ENCODE data around the gene FOXL1. TPM values are rescaled to one million over a fixed set of nuclear protein-coding genes. Genes with fewer than 3 reads are reported as not detected.

Gene FOXL1
- total and polyA plus RNA-seq, 9 of the 15 experiments (the other 6 are each of a cell fraction or from before 2014, with no cell fraction given), result not detected

- intact Hi-C loops (cut with micrococcal nuclease) (loop anchor here (10.0 kb wide), 1 partner anchor 626 kb away; no protein-coding TSS in a partner anchor), in situ Hi-C loops (cut with MboI) (loop anchor here (5.0 to 25.0 kb wide), 3 partner anchors 488 to 1068 kb away; no protein-coding TSS in a partner anchor)
- H3K36me3 ChIP-seq (ENCODE audit: control insufficient read depth, insufficient read depth, low read length), result no peaks in the 10 kb centered on the region
- FAIRE-seq (no peak), DNase-seq (ENCODE audit: extremely low read depth in 1 of 4, low spot score in 3 of 4) (no peak), ATAC-seq (no peak)
- no peak overlapping the region for H2AFZ ChIP-seq (ENCODE audit: low read depth, low read length)
- no TSS peak for BruUV-seq (replicated peaks)
- no peaks in the 10 kb centered on the region for H3K9me3 ChIP-seq (replicated peaks; ENCODE audit: control insufficient read depth, insufficient read depth, low read depth, low read length)
- POLR2A ChIA-PET, result interaction anchor here (0.6 kb wide), 1 partner anchor 365 kb away, joined by 3 read pairs; no protein-coding TSS in a partner anchor
- H3K27me3 ChIP-seq (ENCODE audit: control insufficient read depth in 2 of 2, insufficient read depth in 2 of 2, low read length in 2 of 2), result peaks cover 37 to 53% of the 10 kb centered on the region in 2 experiments
- no peak overlapping the region for H3K27ac ChIP-seq (ENCODE audit: extremely low read depth, low read depth, low read length)
- WGBS (ENCODE audit: insufficient coverage, low coverage, missing lambda C conversion rate), result 21% methylated on average over 22 of the region's 33 CpGs
- H3K9me1 ChIP-seq (ENCODE audit: control insufficient read depth, insufficient read depth, low read length), result no peaks in the 10 kb centered on the region
- no peak overlapping the region for H3K9ac ChIP-seq (ENCODE audit: insufficient read depth in 1 of 2, low read depth in 2 of 2, low read length in 2 of 2)
- peaks cover 4% of the 10 kb centered on the region; the same call in 1 of the 2 replicates for H4K20me1 ChIP-seq (replicated peaks; ENCODE audit: control insufficient read depth, insufficient read depth, low read length)
- H3K4me1 ChIP-seq (replicated peaks in 1 of 2; ENCODE audit: control insufficient read depth in 2 of 2, insufficient read depth in 2 of 2, low read length in 2 of 2), result peaks cover 0 to 6% of the 10 kb centered on the region in 2 experiments; a peak in 1 of 5 replicates
- CTCF ChIA-PET (ENCODE audit: low intra/inter-chr PET ratio), result interaction anchor here (0.7 kb wide), 1 partner anchor 491 kb away, joined by 3 read pairs; no protein-coding TSS in a partner anchor
- H3K4me2 ChIP-seq (ENCODE audit: insufficient read depth, low read length), result no peak overlapping the region
- no peaks in the 10 kb centered on the region for H3K79me2 ChIP-seq (ENCODE audit: control insufficient read depth, insufficient read depth, low read length)
- no peak overlapping the region for H3K4me3 ChIP-seq
- TF ChIP-seq JUN (IDR thresholded peaks at IDR 0.05; ENCODE audit: borderline replicate concordance, low read depth, low read length) (no peak), JUN (CRISPR knock-in tag; IDR thresholded peaks at IDR 0.05; ENCODE audit: borderline replicate concordance) (no peak), ZNF124 (CRISPR knock-in tag; IDR thresholded peaks at IDR 0.05) (no peak), PPARD (CRISPR knock-in tag; IDR thresholded peaks at IDR 0.05) (no peak), KDM5B (IDR thresholded peaks at IDR 0.05; ENCODE audit: insufficient replicate concordance, low read depth, low read length) (no peak), ZC3H11A (IDR thresholded peaks at IDR 0.05; ENCODE audit: low read depth, low read length) (no peak), ARID4B (CRISPR knock-in tag; IDR thresholded peaks at IDR 0.05) (no peak), IRF9 (tag; IDR thresholded peaks at IDR 0.05) (no peak), ZNF23 (CRISPR knock-in tag; IDR thresholded peaks at IDR 0.05) (no peak), ZBTB43 (CRISPR knock-in tag; IDR thresholded peaks at IDR 0.05) (no peak), SMAD3 (CRISPR knock-in tag; conservative IDR thresholded peaks at IDR 0.05) (no peak), ZBTB1 (CRISPR knock-in tag; IDR thresholded peaks at IDR 0.05; ENCODE audit: borderline replicate concordance, low read depth) (no peak), CREBBP (IDR thresholded peaks at IDR 0.05; ENCODE audit: low read depth, low read length) (no peak), ZNF146 (CRISPR knock-in tag; IDR thresholded peaks at IDR 0.05; ENCODE audit: unreplicated experiment) (no peak)
Observed at GRCh38 chr16:86568677-86569623, 9.4 kb upstream of the FOXL1 start.

Measured in K562 (cell line).